Measurements from ENCODE around the gene SH3RF2.
"Not testable (repeated sequence)": the region's sequence is repeated elsewhere in the genome, so short reads cannot be mapped to it uniquely, and the experiment has no call there.

The SH3RF2 gene

GRCh38 chr5:146010447-146010846, 74.1 kb downstream of the SH3RF2 start:
- not testable (repeated sequence) for DNase-seq

DNA sequence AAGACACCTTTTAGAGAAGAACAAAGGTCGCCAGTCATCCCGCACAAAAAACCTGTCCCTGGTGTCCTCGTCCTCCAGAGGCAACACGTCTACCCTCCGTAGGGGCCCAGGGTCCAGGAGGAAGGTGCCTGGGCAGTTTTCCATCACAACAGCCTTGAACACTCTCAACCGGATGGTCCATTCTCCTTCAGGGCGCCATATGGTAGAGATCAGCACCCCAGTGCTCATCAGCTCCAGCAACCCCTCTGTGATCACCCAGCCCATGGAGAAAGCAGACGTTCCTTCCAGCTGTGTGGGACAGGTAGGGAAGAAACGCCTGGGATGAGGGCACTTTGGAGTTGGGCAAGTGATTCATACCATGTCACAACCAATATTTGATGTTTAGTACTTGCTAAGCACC, 77.4 kb downstream of the SH3RF2 start:
- no peak for DNase-seq

- DNase-seq: no peak
These were observed 78.6 kb downstream of the SH3RF2 start for GRCh38 chr5:146015001-146015400.

DNA sequence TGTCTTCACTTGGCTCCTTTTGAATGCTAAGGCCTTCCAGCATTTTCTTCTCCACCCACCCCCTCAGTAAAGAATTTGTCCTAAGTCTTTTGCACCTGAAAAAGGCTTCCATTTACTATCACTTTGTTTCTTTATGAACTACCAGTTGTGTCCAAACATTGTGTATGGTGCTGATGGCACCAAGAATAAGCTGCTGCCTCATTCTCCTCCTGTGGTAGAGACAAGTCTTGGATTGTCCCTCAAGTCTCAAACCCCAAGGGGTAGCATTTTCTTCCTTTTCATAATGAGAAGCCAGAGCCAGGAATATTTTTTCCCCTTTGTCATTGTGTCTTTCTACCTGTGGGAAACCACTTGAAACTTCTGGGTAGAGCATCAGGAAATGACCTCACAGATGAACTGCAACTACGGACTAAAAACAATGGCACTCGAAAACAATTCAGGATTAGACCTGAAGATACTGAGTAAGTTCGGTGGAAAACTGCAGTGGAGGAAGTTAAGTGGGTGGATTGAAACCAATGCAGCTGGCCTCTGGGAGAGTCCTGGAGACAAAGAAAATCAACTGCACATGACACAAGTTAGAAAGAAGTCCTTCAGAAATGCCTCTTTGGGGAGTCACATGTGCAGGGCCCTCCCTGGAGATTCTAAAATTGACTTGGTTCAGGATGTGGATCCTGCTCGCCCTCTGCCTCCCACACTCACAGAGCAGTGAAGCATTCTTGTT, 80.5 kb downstream of the SH3RF2 start:
- DNase-seq: no peak

GRCh38 chr5:146018514-146019375, 82.4 kb downstream of the SH3RF2 start:
- DNase-seq: no peak

- no peak for DNase-seq
These were observed 83.7 kb downstream of the SH3RF2 start for GRCh38 chr5:146020100-146020499.

GRCh38 chr5:146024034-146024433, 87.7 kb downstream of the SH3RF2 start:
- no peak for DNase-seq

- DNase-seq: no peak
These were observed 88.8 kb downstream of the SH3RF2 start for GRCh38 chr5:146025114-146025680.

- no peak for DNase-seq
These were observed 89.3 kb downstream of the SH3RF2 start for GRCh38 chr5:146025681-146026080.

DNA sequence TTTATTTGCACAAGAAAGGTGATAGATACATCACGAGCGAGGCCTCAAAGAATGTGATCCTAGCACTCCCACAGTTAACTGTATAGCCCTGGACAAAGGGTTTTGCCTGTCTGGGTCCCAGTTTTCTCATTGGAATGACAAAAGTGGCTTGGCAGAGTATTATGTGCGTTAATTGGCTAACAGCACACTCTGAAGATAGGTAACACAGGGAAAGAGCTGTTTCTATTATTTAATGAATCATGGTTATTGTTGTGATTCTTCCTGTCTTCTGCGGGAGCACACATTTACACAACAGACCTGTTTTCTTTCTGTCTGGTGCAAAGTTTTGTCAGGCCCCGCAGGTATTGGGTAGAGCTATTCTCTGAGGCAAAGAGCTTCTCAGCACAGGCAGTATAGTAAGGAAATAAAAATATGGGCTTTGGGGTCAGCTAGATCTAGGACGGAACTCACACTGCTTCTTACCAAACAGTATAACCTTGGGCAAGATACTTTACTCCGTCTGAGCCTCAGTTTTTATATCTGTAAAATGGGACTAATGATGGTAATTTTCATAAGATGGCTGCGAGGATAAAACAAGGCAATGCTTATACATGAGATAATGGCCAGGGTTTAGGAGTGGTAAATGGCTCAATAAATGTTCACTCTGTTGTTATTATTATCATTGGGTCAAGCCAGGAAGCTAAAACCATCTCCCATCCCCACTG, 90.1 kb downstream of the SH3RF2 start:
- no peak for DNase-seq

DNA sequence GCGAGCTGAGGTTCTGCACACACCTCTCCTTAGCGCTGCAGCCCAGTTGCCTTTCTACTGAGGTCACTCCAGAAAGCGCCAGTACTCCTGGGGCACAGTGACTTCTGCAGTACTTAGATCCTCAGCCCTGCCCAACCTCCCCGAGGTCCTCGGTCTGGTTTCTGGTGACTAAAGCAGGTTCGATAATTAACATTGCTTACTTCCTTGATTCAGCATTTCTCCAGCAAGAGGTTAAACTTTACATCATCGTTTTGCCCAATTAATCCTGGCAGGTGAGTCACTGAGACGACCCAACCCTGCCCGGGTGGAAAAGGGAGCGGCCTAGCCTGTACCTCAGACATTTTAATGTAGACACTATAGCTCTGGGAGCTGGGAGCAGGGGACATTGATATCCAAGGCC, 91.4 kb downstream of the SH3RF2 start:
- DNase-seq: no peak

DNA sequence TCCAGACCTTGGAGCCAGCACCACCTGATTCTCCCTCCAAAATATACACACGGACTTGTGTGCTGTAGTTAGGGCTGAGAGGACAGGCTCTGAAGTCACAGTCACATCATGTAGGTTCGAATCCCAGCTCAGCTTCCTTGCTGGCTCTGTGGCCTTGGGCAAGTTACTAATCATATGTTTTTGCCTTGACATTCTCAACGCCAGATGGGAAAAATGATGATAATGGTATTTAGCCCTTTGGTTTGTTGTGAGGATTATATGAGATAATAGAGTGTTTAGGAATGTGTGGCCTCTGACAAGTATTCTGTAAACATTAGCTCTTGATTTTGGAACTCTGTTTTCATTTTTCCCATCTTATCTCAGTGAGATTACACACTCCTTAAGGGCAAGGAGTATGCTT, 96.5 kb downstream of the SH3RF2 start:
- DNase-seq: no peak

DNA sequence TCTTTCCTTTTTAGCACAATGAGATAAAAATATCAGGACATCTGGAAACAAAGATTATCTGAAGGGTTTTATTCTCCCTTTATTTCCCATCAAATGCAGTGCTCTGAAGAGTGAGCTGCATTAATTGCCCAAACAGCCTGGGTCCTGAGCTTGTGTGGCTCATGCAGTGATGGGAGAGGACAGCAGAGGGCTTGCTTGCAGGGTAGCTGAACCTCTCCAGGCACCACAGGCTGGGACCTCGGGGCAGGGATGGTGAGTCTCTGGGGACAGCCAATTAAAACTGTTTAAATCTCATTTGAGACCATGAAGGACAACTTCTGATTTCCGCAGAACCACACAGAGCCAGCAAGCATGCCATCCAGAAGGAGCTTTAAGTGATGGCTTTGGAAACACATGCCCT, 97.7 kb downstream of the SH3RF2 start:
- DNase-seq: no peak

GRCh38 chr5:146034605-146035004, 98.2 kb downstream of the SH3RF2 start:
- DNase-seq: no peak

GRCh38 chr5:146039420-146039819, 103.0 kb downstream of the SH3RF2 start:
- no peak for DNase-seq

GRCh38 chr5:146040527-146040926, 104.1 kb downstream of the SH3RF2 start:
- no peak for DNase-seq

GRCh38 chr5:146041180-146041789, 104.9 kb downstream of the SH3RF2 start:
- DNase-seq: no peak

DNA sequence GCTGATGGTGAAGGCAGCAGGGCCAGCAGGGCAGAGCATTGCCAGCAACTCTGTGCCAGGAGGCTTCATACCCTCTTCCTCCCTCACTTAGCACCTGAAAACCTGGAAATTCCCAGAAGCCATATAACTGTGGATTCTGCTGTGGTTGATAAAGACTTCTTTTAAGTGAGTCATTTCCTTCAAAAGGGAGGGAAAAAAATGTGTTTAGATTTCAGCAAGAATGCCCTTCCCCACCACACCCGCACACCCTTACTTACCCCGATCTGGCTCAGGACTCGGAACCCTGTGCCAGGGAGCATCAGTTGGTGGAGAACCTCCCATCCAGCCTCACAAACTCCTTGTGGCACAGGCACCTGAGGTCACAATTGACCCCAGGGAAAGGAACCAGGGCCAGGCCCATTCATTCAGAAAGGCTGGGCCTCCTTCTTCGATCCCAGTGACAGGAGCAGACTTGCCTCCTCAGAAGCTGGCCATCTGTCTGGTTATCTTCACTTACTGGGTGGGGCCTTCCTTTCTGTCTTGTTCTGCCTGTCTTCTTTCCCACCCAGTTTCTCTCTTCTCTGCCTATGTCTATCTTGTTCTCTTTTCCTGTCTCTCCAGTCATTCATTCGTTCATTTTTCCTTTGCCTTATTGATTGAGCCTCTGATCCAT, 106.4 kb downstream of the SH3RF2 start:
- no peak for DNase-seq

DNA sequence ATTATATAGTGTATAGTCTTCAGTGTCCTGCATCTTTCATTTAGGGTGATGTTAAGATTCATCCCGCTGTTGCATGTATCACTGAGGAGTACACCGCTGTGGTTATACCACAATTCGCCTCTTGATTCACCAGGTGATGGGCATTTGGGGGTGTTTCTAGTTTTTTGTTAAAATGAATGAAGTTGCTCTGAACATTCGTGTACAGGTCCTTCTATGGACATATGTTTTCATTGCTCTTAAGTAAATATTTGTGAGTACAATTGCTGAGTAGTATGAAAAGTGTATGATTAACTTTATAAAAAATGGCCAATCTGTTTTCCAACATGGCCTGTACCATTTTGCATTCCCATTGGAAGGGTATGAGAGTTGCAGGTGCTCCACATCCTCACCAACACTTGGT, 107.3 kb downstream of the SH3RF2 start:
- no peak for DNase-seq

GRCh38 chr5:146047396-146047795, 111.0 kb downstream of the SH3RF2 start:
- no peak for DNase-seq

GRCh38 chr5:146048994-146049703, 112.8 kb downstream of the SH3RF2 start:
- DNase-seq: no peak

GRCh38 chr5:146049704-146050026, 113.3 kb downstream of the SH3RF2 start:
- DNase-seq: no peak
